Colonic mucosa (tissue), 4 donors: Measurements from ENCODE around the gene IFNE. TPM values are rescaled to one million over a fixed set of nuclear protein-coding genes. Genes with fewer than 3 reads are reported as not detected.
A peak's percentile ranks its signal among the peaks of the same experiment; 100 is the strongest.

Experiments used
- DNase-seq: peaks from one replicate; pipeline ENCODE4 v3.0.0-alpha.2; 2020
- H3K27ac ChIP-seq: fragments of 200-600 bp; one replicate; pipeline ENCODE4 v1.8.0; 2021
- H3K27me3 ChIP-seq: fragments of 200-600 bp; one replicate; pipeline ENCODE4 v1.8.0; 2021
- H3K36me3 ChIP-seq: fragments of 200-600 bp; one replicate; pipeline ENCODE4 v1.8.0; 2021
- H3K4me1 ChIP-seq: fragments of 200-600 bp; one replicate; pipeline ENCODE4 v1.8.0; 2021; ENCODE audit warnings: mild to moderate bottlenecking
- H3K4me3 ChIP-seq: fragments of 200-600 bp; one replicate; pipeline ENCODE4 v1.8.0; 2021
- H3K9ac ChIP-seq, 2 donors: one replicate each; pipeline ENCODE4 v1.7.0; 2013; ENCODE audit warnings: control low read depth in 2 of 2, low read depth in 2 of 2, low read length in 2 of 2
- H3K9me3 ChIP-seq: fragments of 200-600 bp; one replicate; pipeline ENCODE4 v1.8.0; 2021
- CTCF ChIP-seq: fragments of 200-600 bp; IDR thresholded peaks from one replicate; pipeline ENCODE4 v1.8.0; 2022; ENCODE audit warnings: antibody characterized with exemption, mild to moderate bottlenecking
- intact Hi-C: fragments of 100-400 bp; cut with DNase I; formaldehyde crosslinking; loops from one replicate; pipeline ENCODE4 v1.14.1; 2022
- total RNA-seq, 2 donors: library from RNA; stranded (reverse); fragmentation: NEBNext Ultra II Directional in 1 of 2; extraction: Animal tissue kit (Norgen Biotek cat#: 25700) in 1 of 2; gene quantifications; one replicate each; pipeline ENCODE4 v1.2.1, GENCODE V29; 2021
- donor health status: healthy.
- donor health status: DM: no; HTN: no; CAD: no.
- donor health status: DM: no; HTN: no; CAD: no.

The IFNE gene
- total RNA-seq, 2 donors from 2014 or later: not detected

- Histone ChIP-seq H3K4me3 (no peak overlapping the region), H3K9me3 (no peaks in the 10 kb centered on the region), H3K27me3 (no peaks in the 10 kb centered on the region), H3K36me3 (no peaks in the 10 kb centered on the region), H3K27ac (no peak overlapping the region), H3K4me1 (no peaks in the 10 kb centered on the region), H3K9ac (no peak overlapping the region)
- TF ChIP-seq CTCF: no peak
- DNase-seq: no peak
- intact Hi-C loops: no loop called here
Measured at GRCh38 chr9:21470126-21470525, 12.0 kb downstream of the IFNE start.

GRCh38 chr9:21465859-21466518 is 16.1 kb downstream of the IFNE start:
- H3K4me3 ChIP-seq: no peak overlapping the region
- no peak overlapping the region for H3K9ac ChIP-seq
- DNase-seq: peak; percentile 27
- H3K27ac ChIP-seq: no peak overlapping the region
- intact Hi-C loops: loop anchor here (5.0 kb wide), 1 partner anchor 321 kb away; no protein-coding TSS in a partner anchor
- H3K27me3 ChIP-seq: no peaks in the 10 kb centered on the region
- no peaks in the 10 kb centered on the region for H3K36me3 ChIP-seq
- H3K4me1 ChIP-seq: no peaks in the 10 kb centered on the region
- peak; percentile 72 for TF ChIP-seq CTCF
- no peaks in the 10 kb centered on the region for H3K9me3 ChIP-seq

DNA sequence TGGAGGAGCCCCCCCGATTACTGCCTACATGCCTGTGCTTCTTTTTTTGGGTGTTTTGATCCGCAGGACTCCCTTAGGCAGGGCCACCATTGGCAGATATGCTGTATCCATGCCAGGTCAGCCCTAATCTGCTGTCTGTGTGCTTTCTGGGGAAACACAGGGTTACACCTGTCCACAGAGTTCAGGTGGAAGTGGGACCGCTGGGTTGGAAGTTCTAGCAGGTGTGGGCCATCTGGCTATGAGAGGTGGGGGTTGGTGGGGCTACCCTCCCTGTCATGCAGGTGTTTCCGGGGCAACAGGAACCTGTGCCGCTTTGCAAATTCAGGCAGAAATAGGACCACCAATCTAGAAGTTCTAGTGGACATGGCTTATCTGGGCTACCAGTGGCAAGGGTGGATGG is 17.0 kb downstream of the IFNE start:
- Histone ChIP-seq H3K9me3 (no peaks in the 10 kb centered on the region), H3K27me3 (no peaks in the 10 kb centered on the region), H3K4me1 (no peaks in the 10 kb centered on the region), H3K36me3 (no peaks in the 10 kb centered on the region), H3K4me3 (no peak overlapping the region), H3K27ac (no peak overlapping the region), H3K9ac (no peak overlapping the region)
- TF ChIP-seq CTCF: no peak
- intact Hi-C loops: loop anchor here (5.0 kb wide), 1 partner anchor 322 kb away; no protein-coding TSS in a partner anchor
- DNase-seq: no peak

DNA sequence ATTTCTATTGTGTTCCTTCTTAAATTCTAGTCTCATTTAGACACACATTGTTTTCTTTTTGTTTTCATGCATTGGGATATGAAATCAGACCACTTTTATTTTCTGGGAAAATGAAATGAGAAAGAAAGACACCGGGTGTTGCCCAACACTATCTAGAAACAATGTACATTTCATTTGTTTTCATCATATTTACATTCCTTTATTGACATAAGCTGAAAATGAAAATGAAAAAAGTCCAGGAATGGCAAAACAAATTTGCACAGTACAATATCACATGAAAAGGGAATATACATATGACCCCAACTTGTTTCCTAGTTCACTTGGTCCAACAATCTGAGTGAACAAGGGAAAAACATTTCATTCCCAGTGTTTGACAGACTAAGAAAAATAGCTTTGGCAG is 20.7 kb downstream of the IFNE start:
- no peak for TF ChIP-seq CTCF
- H3K4me1 ChIP-seq: no peaks in the 10 kb centered on the region
- H3K27me3 ChIP-seq: no peaks in the 10 kb centered on the region
- no peak overlapping the region for H3K4me3 ChIP-seq
- DNase-seq: no peak
- intact Hi-C loops: no loop called here
- H3K27ac ChIP-seq: no peak overlapping the region
- H3K9ac ChIP-seq: no peak overlapping the region
- no peaks in the 10 kb centered on the region for H3K36me3 ChIP-seq
- H3K9me3 ChIP-seq: no peaks in the 10 kb centered on the region

DNA sequence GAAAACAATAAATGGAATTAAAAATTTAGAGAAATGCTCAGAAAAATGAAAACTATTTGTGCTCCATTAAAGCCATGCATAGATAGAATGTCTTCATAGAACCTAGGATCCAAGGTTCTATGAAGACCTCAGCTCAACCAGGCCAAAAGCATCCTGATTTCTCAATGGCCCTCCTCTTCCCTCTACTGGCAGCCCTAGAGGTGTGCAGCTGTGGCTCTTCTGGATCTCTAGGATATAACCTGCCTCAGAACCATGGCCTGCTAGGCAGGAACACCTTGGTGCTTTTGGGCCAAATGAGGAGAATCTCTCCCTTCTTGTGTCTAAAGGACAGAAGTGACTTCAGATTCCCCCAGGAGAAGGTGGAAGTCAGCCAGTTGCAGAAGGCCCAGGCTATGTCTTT is 26.8 kb downstream of the IFNE start:
- DNase-seq: no peak
- H3K27me3 ChIP-seq: no peaks in the 10 kb centered on the region
- intact Hi-C loops: loop anchor here (2.0 to 10.0 kb wide), 2 partner anchors 131 to 201 kb away; no protein-coding TSS in a partner anchor
- H3K4me1 ChIP-seq: no peaks in the 10 kb centered on the region
- peak; percentile 51 for TF ChIP-seq CTCF
- H3K4me3 ChIP-seq: no peak overlapping the region
- no peak overlapping the region for H3K9ac ChIP-seq
- no peak overlapping the region for H3K27ac ChIP-seq
- H3K36me3 ChIP-seq: no peaks in the 10 kb centered on the region
- H3K9me3 ChIP-seq: no peaks in the 10 kb centered on the region
